ENCODE results near the gene PET100.

Gene PET100

GRCh38 chr19:7680606-7681339 is 51.2 kb downstream of the PET100 start, which contains the start of gene TRAPPC5:
Gene TRAPPC5, plus strand, starts transcription at chr19:7680833. Its CDS starts 1,421 bp downstream, at chr19:7682254.
- peak; percentile 79 for DNase-seq

Data from stimulated activated naive CD4-positive, alpha-beta T cell treated with Interleukin-2 at 50 U/mL for 16 hours (primary cell).